Pulmonary artery endothelial cell (primary cell): ENCODE measurements around the gene CAV2. TPM values are rescaled to one million over a fixed set of nuclear protein-coding genes. Genes with fewer than 3 reads are reported as not detected.

Experiments
- DNase-seq: peaks from one replicate; pipeline ENCODE4 v3.0.0-alpha.2; 2011; ENCODE audit warnings: low read depth, low spot score
- total RNA-seq: library from RNA; depleted of rRNA; stranded (reverse); fragments of >200 nt; gene quantifications from 2 replicates; pipeline ENCODE4 v1.2.3, GENCODE V29; 2014

Gene CAV2
- total RNA-seq, 1 donor from 2014 or later = 270 TPM

DNA sequence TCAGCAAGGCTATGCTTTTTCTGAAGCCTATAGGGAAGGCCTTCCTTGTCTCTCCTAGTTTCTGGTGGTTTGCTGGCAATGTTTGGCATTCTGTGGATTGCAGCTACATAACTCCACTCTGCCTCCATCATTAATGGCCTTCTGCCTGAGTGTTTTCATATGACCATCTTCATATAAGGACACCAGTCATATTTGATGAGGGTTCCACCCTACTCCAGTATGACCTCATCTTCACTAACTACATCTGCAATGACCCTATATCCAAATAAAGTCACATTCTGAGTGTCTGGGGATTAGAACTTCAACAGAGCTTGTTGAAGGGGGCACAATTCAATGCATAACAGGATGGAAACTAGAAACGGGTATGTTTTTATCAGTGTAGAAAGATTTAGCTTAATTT is 47.4 kb downstream of the CAV2 start:
- DNase-seq = no peak

DNA sequence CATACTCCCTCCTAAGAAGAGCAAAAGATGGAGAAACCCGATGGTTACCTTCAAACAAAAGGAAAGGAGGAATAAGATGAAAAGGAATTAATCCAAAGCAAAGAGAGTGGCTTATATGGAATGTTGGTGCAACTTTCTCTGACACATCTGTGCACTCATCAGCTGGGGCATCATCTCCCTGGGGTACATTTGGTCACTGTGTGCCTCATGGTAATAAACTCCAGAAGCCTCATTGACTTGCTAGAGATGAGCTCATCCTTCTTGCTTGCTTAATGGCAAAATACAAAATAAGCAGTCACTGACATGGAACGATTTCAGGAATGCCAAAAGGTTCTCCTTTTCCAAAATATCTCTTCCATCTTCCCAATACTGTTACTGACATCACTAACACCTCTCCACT is 47.8 kb downstream of the CAV2 start:
- no peak for DNase-seq

DNA sequence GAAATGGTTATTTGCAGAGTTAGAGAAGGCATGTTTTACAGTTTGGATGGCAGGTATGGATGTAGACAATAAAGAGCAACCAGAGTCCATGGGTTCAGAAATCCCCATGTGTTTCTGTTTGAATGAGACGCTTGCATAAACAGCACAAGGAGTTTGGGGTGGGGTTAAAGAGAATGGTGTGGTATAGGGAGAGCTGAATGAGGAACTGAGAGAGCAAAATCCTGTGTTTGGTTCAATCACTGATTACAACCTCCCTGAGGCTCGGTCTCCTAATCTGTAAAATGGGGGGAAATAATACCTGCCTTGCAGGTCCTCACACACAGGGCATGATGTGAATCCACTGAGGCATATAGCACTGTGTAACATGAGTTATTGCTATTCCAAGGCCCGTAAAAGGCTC is 49.0 kb downstream of the CAV2 start:
- DNase-seq = no peak

DNA sequence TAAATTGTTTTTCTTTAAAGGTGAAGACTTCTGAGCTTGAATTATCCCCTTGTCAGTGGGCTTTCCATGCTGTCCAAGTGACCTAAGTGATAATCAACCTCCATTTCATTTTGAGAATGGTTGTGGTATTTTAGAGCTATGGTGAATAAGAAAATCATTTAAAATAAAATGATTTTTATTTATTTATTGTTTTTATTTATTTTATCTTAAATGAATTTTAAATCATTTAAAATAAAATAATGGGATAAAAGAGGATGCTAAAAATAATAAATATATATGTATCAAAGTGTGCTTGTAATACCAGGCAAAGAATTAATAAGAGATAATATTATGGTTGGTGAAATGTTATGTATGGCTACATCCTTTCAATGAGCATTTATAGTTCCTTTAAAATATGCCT is 49.8 kb downstream of the CAV2 start:
- no peak for DNase-seq

DNA sequence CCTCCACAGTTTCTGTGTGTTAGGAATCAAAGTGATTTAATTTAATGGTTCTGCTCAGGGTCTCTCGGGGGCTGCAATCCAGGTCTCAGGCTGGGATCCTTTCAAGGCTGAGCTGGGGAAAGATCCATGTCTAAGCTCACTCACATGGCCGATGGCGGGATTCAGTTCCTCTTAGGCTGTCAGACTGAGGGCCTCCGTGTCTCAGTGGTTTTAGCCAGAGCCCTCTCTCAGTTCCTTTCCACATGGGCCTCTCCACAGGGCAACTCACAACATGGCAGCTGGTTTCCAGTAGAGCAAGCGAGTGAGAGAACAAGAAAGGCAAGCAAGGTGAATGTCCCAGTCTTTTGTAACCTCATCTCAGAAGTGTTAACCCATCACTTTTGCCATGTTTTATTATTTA is 52.2 kb downstream of the CAV2 start:
- no peak for DNase-seq

DNA sequence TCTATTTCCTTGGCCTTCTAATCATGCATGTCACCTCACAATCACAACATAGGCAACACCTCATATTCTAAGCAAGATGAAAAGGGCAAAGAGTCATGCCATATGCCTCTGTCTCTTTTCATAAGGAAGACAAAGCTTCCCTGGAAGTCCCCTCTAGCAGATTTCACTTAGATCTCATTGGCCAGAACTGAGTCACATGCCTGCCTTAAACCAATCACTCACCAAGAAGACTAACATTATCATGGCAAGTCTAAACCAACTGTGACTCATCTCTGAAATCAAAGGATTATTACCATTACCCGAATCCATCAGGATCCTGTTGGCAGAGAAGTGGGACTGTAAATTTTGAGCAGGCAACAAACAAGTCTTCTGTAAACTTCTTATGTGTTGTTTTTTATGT is 53.1 kb downstream of the CAV2 start:
- DNase-seq = no peak

DNA sequence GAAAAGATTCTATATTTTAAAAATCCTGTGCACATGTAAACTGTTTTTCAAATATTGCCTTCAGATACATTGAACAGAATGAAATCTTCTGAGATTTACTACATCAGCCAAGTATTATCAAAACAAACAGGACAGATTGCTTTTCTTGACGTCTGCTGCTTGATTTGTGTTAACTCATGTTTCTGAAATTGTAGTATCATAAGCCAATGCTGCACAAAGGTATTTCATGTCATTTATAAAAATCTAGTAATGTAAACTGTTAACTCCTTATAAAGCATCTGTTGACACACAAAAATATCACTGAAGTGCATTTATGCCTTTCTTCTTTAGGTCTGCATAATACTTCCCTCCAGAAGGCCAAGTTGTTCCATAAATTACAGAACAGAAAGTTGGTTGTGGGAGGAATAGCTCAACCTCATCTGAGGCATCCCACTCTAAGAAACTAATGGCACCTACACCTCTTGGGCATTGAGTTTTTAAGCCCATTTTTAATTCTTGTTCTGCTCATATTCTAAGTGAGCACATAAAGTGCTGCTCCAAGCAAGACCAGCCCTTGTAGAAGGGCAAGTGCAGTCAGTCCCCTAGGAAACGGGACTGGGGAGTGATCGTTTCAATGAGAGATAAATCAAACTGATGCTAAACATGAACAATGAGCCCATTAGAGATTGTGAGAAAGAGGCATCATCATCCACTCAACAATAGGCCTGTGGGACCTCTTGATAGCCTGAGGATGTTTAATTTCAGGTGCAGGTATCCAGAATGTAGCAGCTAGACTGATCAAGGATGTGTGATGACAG is 53.8 kb downstream of the CAV2 start:
- DNase-seq = no peak

DNA sequence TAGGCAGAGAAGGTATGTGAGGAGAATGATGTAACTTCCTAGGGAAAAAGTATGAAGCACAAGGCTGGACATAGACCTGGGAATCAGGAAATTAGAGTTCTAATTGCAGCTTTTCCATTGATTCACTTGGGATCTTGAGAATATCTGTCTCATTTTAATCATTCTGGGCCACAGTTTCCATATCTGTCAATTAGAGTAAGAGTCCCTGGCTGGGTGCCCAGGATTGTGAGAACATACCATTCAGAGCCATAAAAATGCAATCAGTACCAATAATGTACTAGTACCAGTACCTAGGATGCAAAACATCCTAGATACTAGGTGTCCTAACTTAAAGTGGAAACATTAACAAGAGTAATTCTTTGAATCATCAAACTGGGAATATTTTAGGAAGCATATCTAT is 54.9 kb downstream of the CAV2 start:
- DNase-seq = peak; percentile 32

DNA sequence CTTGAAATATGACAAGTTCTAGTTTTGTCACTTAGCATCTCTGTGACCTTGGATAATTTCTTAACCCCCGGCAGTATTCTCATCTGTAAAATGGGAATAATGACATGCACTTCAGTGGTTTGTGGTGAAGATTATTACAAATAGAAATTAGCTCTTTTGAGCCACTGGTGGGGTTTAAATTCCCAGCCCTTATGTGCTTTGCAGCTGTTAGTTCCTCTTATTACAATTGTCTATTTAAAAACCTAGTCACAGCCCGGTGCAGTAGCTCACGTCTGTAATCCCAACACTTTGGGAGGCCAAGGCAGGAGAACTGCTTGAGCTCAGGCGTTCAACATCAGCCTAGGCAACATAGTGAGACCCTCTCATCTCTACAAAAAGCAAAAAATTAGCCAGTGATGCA is 55.4 kb downstream of the CAV2 start:
- no peak for DNase-seq

DNA sequence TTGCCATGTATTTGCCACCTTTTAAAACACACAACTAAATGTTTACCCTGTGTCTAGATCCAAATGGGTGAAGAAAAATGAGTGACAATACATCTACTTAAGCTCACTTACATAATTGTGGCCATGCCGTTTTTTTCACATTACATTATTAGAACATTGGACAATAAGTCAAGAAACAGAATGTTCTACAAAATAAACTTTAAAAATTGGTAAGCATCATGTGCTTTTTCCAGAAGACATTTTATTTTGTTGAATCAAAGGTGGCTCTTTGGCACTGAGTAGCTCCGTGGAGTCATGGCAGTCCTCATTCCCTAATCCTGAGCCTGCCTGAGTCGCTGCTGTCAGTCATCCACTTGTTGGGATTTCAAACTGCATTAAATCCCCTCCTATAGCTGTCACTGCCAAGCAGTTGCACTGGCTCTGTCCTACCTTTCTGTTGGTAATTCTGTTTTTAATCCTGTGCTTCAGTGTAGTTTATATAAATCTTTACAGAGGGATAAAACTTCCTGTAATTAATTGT is 57.6 kb downstream of the CAV2 start:
- no peak for DNase-seq

DNA sequence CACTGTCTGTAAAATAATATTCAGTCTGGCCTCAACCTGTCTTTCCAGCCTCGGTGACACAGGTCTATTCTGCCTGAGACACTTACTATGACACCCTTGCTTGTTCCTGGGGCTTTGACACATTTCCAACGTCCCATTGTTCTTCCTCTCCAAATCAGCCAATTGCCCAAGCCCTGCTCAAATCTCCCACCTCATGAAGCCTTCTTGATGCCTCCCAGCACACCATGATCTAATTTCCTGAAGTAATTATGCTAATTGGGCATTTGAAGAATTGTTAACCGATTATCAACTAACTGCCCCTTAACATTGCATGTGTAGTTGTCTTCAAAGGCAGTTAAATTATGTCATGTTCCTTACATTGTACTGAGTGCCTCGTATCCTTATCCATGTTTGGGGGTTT is 58.4 kb downstream of the CAV2 start:
- DNase-seq = no peak

Other genes with a start within 250 kb of the CAV2 start
- gene CAV1, start 25.3 kb downstream of the CAV2 start, total RNA-seq = 1,552 and 2,041 TPM in 2 replicates
- 80.8 and 188 TPM in 2 replicates for gene MET, start 172.5 kb downstream of the CAV2 start, total RNA-seq